Loucy (cell line): ENCODE data around the gene CHRND.

Source experiments
- H2AFZ ChIP-seq: fragments of 200-600 bp; sonication (generic); 2 replicates; pipeline ENCODE4 v1.6.0; 2016; ENCODE audit warnings: antibody characterized with exemption, mild to moderate bottlenecking, low read length, moderate library complexity
- H3F3A ChIP-seq: fragments of 200-600 bp; 2 replicates; pipeline ENCODE4 v1.6.0; 2016; ENCODE audit warnings: antibody characterized with exemption, low read depth, mild to moderate bottlenecking
- H3K27me3 ChIP-seq: fragments of 200-600 bp; sonication (generic); 2 replicates; pipeline ENCODE4 v1.6.1; 2014; ENCODE audit warnings: low read length, mild to moderate bottlenecking; ENCODE audit not compliant: insufficient read depth, poor library complexity, severe bottlenecking
- H3K36me3 ChIP-seq: fragments of 200-600 bp; sonication (generic); 2 replicates; pipeline ENCODE4 v1.6.1; 2016; ENCODE audit warnings: low read length; ENCODE audit not compliant: insufficient read depth
- H3K4me1 ChIP-seq: fragments of 200-600 bp; sonication (generic); 2 replicates; pipeline ENCODE4 v1.5.1; 2014; ENCODE audit warnings: low read length, mild to moderate bottlenecking; ENCODE audit not compliant: insufficient read depth, poor library complexity, severe bottlenecking
- H3K4me2 ChIP-seq: fragments of 200-600 bp; sonication (generic); 2 replicates; pipeline ENCODE4 v1.6.0; 2014; ENCODE audit warnings: antibody characterized with exemption, low read length, low read depth, mild to moderate bottlenecking; ENCODE audit not compliant: poor library complexity, severe bottlenecking
- H3K4me3 ChIP-seq: fragments of 200-600 bp; sonication (generic); 2 replicates; pipeline ENCODE4 v1.5.1; 2014; ENCODE audit warnings: low read length, mild to moderate bottlenecking, mixed read lengths; ENCODE audit not compliant: poor library complexity, severe bottlenecking
- H3K79me2 ChIP-seq: fragments of 200-600 bp; sonication (generic); 2 replicates; pipeline ENCODE4 v1.6.1; 2014; ENCODE audit warnings: low read length; ENCODE audit not compliant: insufficient read depth
- H3K9ac ChIP-seq: fragments of 200-600 bp; sonication (generic); 2 replicates; pipeline ENCODE4 v1.6.0; 2014; ENCODE audit warnings: mild to moderate bottlenecking, low read depth, low read length, moderate library complexity; ENCODE audit not compliant: poor library complexity, severe bottlenecking
- H3K9me2 ChIP-seq: fragments of 200-600 bp; sonication (generic); replicated peaks from 2 replicates; pipeline ENCODE4 v1.6.1; 2016; ENCODE audit warnings: low read depth, low read length, mixed read lengths
- H3K9me3 ChIP-seq: fragments of 200-600 bp; sonication (generic); 2 replicates; pipeline ENCODE4 v1.6.1; 2014; ENCODE audit warnings: mild to moderate bottlenecking, antibody characterized with exemption, low read length, low read depth; ENCODE audit not compliant: insufficient read depth
- H4K20me1 ChIP-seq: fragments of 200-600 bp; sonication (generic); 2 replicates; pipeline ENCODE4 v1.6.0; 2014; ENCODE audit warnings: antibody characterized with exemption, low read length, mild to moderate bottlenecking; ENCODE audit not compliant: insufficient read depth, poor library complexity, severe bottlenecking
- EZH2phosphoT487 ChIP-seq: fragments of 200-600 bp; IDR thresholded peaks from 2 replicates; pipeline ENCODE4 v1.6.1; 2018; ENCODE audit warnings: antibody characterized with exemption, mild to moderate bottlenecking, moderate library complexity, borderline replicate concordance
- TF ChIP-seq, protein P1 (sequence below): fragments of 200-600 bp; sonication (generic); conservative IDR thresholded peaks from 2 replicates; pipeline ENCODE4 v1.5.1; 2014; ENCODE audit warnings: mild to moderate bottlenecking, antibody characterized with exemption, low read length

Gene CHRND

DNA sequence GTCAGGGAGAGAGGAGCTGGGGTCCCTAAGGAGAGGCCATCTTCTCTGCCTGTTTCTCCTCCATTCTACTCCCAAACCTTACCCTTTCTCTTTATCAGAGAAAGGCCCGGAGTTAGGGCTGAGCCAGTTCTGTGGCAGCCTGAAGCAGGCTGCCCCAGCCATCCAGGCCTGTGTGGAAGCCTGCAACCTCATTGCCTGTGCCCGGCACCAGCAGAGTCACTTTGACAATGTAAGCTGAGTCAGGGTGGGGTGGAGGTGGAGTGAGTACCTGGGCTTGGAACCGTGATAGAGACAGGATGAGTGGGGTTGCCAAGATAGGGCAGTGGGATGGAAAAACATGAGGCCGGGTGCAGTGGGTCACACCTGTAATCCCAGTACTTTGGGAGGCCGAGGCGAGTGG, 18.7 kb downstream of the CHRND start:
- Histone ChIP-seq H3K9me3 (peaks cover 3% of the 10 kb centered on the region; the same call in 1 of the 2 replicates), H3K79me2 (peaks cover 10% of the 10 kb centered on the region), H4K20me1 (peaks cover 5% of the 10 kb centered on the region), H3K4me2 (no peak overlapping the region), H3K27me3 (no peaks in the 10 kb centered on the region), H2AFZ (no peak overlapping the region), H3K4me3 (no peak overlapping the region), H3K9me2 (no peaks in the 10 kb centered on the region), H3K36me3 (no peaks in the 10 kb centered on the region), H3K4me1 (no peaks in the 10 kb centered on the region), H3K9ac (no peak overlapping the region), H3F3A (no peaks in the 10 kb centered on the region)
- no peak for TF ChIP-seq EZH2phosphoT487
- TF ChIP-seq, protein P1, sequence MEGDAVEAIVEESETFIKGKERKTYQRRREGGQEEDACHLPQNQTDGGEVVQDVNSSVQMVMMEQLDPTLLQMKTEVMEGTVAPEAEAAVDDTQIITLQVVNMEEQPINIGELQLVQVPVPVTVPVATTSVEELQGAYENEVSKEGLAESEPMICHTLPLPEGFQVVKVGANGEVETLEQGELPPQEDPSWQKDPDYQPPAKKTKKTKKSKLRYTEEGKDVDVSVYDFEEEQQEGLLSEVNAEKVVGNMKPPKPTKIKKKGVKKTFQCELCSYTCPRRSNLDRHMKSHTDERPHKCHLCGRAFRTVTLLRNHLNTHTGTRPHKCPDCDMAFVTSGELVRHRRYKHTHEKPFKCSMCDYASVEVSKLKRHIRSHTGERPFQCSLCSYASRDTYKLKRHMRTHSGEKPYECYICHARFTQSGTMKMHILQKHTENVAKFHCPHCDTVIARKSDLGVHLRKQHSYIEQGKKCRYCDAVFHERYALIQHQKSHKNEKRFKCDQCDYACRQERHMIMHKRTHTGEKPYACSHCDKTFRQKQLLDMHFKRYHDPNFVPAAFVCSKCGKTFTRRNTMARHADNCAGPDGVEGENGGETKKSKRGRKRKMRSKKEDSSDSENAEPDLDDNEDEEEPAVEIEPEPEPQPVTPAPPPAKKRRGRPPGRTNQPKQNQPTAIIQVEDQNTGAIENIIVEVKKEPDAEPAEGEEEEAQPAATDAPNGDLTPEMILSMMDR, result no peak

DNA sequence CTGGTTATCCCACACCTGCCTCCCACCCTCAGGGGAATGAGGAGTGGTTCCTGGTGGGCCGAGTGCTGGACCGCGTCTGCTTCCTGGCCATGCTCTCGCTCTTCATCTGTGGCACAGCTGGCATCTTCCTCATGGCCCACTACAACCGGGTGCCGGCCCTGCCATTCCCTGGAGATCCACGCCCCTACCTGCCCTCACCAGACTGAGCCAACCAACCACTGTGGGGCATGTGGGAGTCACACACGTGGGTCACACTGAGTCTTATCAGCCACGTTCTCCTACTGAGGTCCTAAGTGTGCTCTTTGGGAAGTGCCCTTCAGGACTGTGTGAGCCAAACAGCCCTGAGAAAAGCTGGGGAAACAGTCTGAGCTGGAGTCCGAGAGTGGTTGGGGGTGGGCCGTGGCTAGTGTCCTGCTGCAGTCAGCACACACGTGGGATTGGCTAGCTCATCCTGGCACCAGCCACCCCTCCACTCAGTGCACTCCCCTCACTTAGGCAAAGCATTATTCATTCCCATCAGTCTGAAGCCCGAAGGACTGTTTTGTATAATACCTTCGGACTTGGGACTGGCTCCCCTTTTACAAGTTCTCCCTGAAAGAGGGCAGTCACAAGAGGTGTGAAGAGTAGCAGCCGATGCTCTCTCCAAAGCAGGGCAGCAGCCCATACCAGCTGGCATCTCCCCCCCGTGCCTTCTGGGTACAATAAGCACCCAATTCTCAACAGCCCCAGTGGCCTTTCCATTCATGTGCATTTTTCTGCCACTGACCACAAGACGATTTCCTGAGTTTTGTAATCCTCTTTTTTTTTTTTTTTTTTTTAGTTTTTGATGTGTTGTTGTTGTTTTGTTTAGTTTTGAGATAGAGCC, 19.8 kb downstream of the CHRND start:
- H3K27me3 ChIP-seq, result no peaks in the 10 kb centered on the region
- peaks cover 16% of the 10 kb centered on the region for H3K79me2 ChIP-seq
- TF ChIP-seq, protein P1, result no peak
- no peak for TF ChIP-seq EZH2phosphoT487
- no peak overlapping the region for H3K4me2 ChIP-seq
- peaks cover 3% of the 10 kb centered on the region; the same call in 1 of the 2 replicates for H3K9me3 ChIP-seq
- no peaks in the 10 kb centered on the region for H3K36me3 ChIP-seq
- H3K9ac ChIP-seq, result no peak overlapping the region
- no peaks in the 10 kb centered on the region for H3K4me1 ChIP-seq
- H2AFZ ChIP-seq, result no peak overlapping the region
- no peak overlapping the region for H3K4me3 ChIP-seq
- no peaks in the 10 kb centered on the region for H3F3A ChIP-seq
- H3K9me2 ChIP-seq, result no peaks in the 10 kb centered on the region
- H4K20me1 ChIP-seq, result peaks cover 5% of the 10 kb centered on the region

DNA sequence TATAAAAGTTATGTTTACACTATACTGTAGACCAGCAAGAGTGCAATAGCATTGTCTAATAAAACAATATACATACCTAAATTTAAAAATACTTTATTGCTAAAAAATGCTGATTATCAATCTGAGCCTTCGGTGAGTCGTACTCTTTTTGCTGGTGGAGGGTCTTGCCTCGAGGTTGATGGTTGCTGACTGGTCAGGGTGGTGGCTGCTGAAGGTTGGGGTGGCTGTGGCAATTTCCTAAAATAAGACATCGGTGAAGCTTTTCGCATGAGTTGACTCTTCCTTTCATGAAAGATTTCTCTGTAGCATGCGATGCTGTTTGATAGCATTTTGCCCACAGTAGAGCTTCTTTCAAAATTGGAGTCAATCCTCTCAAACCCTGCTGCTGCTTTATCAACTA, 22.0 kb downstream of the CHRND start:
- Histone ChIP-seq H3K4me2 (no peak overlapping the region), H4K20me1 (peaks cover 23% of the 10 kb centered on the region), H3F3A (no peaks in the 10 kb centered on the region), H3K9me2 (no peaks in the 10 kb centered on the region), H3K4me3 (no peak overlapping the region), H3K4me1 (peaks cover 14% of the 10 kb centered on the region), H3K9ac (no peak overlapping the region), H3K9me3 (peaks cover 3% of the 10 kb centered on the region; the same call in 1 of the 2 replicates), H3K36me3 (no peaks in the 10 kb centered on the region), H3K79me2 (peaks cover 38% of the 10 kb centered on the region), H2AFZ (no peak overlapping the region), H3K27me3 (no peaks in the 10 kb centered on the region)
- TF ChIP-seq EZH2phosphoT487, result no peak
- TF ChIP-seq, protein P1, result no peak
